Neuronal stem cell (in vitro differentiated cells): ENCODE measurements around the gene RIMKLA.

ENCODE experiments used
- DNase-seq: peaks from one replicate; pipeline ENCODE4 v3.0.0-alpha.2; 2013; ENCODE audit warnings: low spot score
- H2AFZ ChIP-seq: one replicate; pipeline ENCODE4 v1.6.1; 2013; ENCODE audit warnings: mild to moderate bottlenecking, low read length, inconsistent platforms
- H2AK5ac ChIP-seq: 2 replicates; pipeline ENCODE4 v1.6.1; 2013; ENCODE audit warnings: low read depth, mild to moderate bottlenecking, inconsistent platforms, low read length, moderate library complexity, mixed read lengths
- H2BK120ac ChIP-seq: 2 replicates; pipeline ENCODE4 v1.6.1; 2013; ENCODE audit warnings: low read depth, mild to moderate bottlenecking, inconsistent platforms, low read length, moderate library complexity, mixed read lengths
- H2BK12ac ChIP-seq: one replicate; pipeline ENCODE4 v1.6.1; 2013; ENCODE audit warnings: low read length, inconsistent platforms
- H2BK15ac ChIP-seq: 2 replicates; pipeline ENCODE4 v1.6.1; 2013; ENCODE audit warnings: mild to moderate bottlenecking, low read length, inconsistent platforms, mixed read lengths
- H2BK5ac ChIP-seq: one replicate; pipeline ENCODE4 v1.6.1; 2013; ENCODE audit warnings: inconsistent platforms, mild to moderate bottlenecking, low read length, moderate library complexity
- H3K14ac ChIP-seq: one replicate; pipeline ENCODE4 v1.6.1; 2013; ENCODE audit warnings: low read length, inconsistent platforms
- H3K18ac ChIP-seq: 2 replicates; pipeline ENCODE4 v1.6.1; 2013; ENCODE audit warnings: low read length, inconsistent platforms
- H3K23ac ChIP-seq: 2 replicates; pipeline ENCODE4 v1.6.1; 2013; ENCODE audit warnings: low read depth, mild to moderate bottlenecking, mixed read lengths, low read length, inconsistent platforms; ENCODE audit not compliant: poor library complexity
- H3K27ac ChIP-seq: replicated peaks from 3 replicates; pipeline ENCODE4 v1.5.1; 2013; ENCODE audit warnings: low read length, inconsistent platforms
- H3K27me3 ChIP-seq, 3 experiments: 2 replicates each; pipeline ENCODE4 v1.6.1; 2013; ENCODE audit warnings: low read length in 3 of 3, mild to moderate bottlenecking in 2 of 3, inconsistent platforms in 1 of 3, low read depth in 1 of 3, mixed read lengths in 1 of 3, moderate library complexity in 1 of 3; ENCODE audit not compliant: control insufficient read depth in 3 of 3, insufficient read depth in 3 of 3
- H3K36me3 ChIP-seq, 2 donors: replicated peaks in 1 of 2; 2 replicates each; pipeline ENCODE4 v1.6.1; 2013; ENCODE audit warnings: low read length in 2 of 2; ENCODE audit not compliant: control insufficient read depth in 2 of 2, insufficient read depth in 2 of 2
- H3K4ac ChIP-seq: 2 replicates; pipeline ENCODE4 v1.6.1; 2013; ENCODE audit warnings: inconsistent platforms, mild to moderate bottlenecking, low read length, moderate library complexity
- H3K4me1 ChIP-seq, 2 donors: 1 replicate in 1 of 2; 2 replicates in 1 of 2; pipeline ENCODE4 v1.6.1; 2013; ENCODE audit warnings: low read length in 2 of 2, low read depth in 1 of 2; ENCODE audit not compliant: control insufficient read depth in 2 of 2, insufficient read depth in 1 of 2
- H3K4me2 ChIP-seq: one replicate; pipeline ENCODE4 v1.6.1; 2013; ENCODE audit warnings: mild to moderate bottlenecking, low read length, inconsistent platforms; ENCODE audit not compliant: insufficient read depth, poor library complexity, severe bottlenecking
- H3K4me3 ChIP-seq, 2 donors: 2 replicates each; pipeline ENCODE4 v1.5.1; 2013; ENCODE audit warnings: low read length in 2 of 2, mild to moderate bottlenecking in 2 of 2, inconsistent platforms in 1 of 2, moderate library complexity in 1 of 2
- H3K79me1 ChIP-seq: one replicate; pipeline ENCODE4 v1.6.1; 2013; ENCODE audit warnings: low read depth, mild to moderate bottlenecking, inconsistent platforms, low read length, moderate library complexity
- H3K9ac ChIP-seq: one replicate; pipeline ENCODE4 v1.6.1; 2013; ENCODE audit warnings: mild to moderate bottlenecking, low read depth, low read length, inconsistent platforms; ENCODE audit not compliant: poor library complexity
- H3K9me3 ChIP-seq, 2 donors: replicated peaks in 1 of 2; 2 replicates each; pipeline versions ENCODE3 to v1.6.1; 2013; ENCODE audit warnings: low read length in 2 of 2, mild to moderate bottlenecking in 2 of 2, inconsistent platforms in 1 of 2, low read depth in 1 of 2, mixed read lengths in 1 of 2, moderate library complexity in 1 of 2; ENCODE audit not compliant: control insufficient read depth in 2 of 2, insufficient read depth in 1 of 2
- H4K8ac ChIP-seq: one replicate; pipeline ENCODE4 v1.6.1; 2013; ENCODE audit warnings: low read depth, mild to moderate bottlenecking, inconsistent platforms, low read length, moderate library complexity
- H4K91ac ChIP-seq: one replicate; pipeline ENCODE4 v1.6.1; 2013; ENCODE audit warnings: low read length, low read depth, mild to moderate bottlenecking, inconsistent platforms; ENCODE audit not compliant: poor library complexity
- WGBS, 2 donors: extraction: QIAGEN DNeasy Blood & Tissue Kit; methylation state at CpG; one replicate each; pipeline ENCODE4 v1.1.7; 2013; ENCODE audit warnings: missing lambda C conversion rate in 2 of 2, mixed read lengths in 1 of 2; ENCODE audit not compliant: insufficient read length in 2 of 2, insufficient replicate concordance in 1 of 2; ENCODE audit errors: extremely low coverage in 2 of 2; 5-methylcytosine and 5-hydroxymethylcytosine counted together

RIMKLA gene

DNA sequence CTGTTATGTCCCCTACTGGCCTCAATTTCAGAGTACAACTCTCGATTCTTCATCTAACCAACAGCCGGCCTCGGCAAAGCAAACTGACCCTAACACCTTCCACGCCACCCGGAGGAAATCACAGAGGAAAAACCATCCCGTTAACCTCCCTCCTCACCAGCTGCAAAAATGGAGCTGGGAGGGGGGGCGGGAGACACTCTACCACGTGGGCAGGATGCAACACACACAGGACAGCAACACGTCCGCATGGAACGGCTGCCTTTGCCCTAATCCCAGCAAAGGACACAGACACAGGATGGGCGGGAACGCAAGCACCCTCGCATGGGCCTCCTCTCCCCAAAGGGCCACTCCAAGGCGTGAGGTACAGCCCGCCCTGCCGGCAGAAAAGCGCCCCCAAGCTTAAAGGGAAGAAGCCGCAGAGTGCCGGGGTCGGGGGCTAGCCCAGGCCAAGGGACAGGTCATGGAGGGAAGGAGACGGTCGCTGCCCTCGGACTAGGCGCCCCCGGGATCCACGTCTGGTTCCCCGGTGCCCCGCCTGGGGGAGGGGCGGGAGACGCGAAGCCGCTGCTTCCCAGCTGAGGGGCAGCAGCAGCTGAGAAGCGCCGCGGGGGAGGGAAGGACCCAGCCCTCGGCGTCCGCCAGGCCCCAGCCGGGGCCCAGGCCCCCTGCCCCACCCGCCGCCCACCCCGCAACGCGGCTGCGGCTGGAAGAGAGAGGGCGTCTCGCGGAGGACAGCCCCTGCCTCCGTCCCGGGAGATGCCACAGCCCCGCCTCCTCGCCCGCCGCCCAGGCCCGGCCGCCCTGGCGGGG is 46.1 kb upstream of the RIMKLA start:
- WGBS, 2 donors = no CpG with 5 or more reads among the region's 58 CpGs
- no peak overlapping the region for H4K8ac ChIP-seq

DNA sequence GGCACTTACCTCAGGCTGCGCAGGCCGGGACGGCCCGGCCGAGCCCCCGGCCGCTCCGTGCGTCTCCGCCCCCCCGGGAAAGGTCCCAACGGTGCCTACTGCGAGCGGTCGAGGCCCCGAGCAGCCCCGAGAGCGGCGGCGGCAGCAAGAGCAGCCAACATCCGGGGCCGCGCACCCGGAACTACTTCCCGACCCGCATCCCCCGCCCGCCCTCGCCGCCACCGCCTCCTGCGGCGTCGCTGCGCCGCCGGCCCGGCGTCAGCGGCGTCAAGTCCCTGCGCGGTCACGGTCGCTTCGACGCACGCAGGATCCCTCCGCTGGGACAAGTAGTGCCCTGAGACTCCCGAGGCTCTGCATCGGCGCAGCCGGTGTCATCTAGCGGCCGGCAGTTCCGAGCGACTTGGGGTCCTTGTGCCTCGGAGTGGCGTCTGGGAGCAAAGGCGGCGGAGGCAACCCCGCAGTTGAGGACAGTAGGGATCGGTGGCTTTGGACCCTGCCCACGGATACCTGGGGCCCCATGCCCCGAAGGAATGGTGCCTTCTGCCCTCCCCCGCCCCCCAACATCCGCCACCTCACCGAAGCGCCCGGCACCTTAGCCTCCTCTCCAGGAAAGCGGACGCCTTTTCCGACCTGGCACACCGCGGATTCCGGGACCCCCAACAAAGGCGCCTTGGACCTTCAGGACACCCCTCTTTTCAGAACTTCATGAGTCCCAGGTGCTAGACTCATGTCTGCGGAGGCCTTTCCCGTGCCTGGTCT is 45.4 kb upstream of the RIMKLA start, which contains the start of gene FOXJ3:
Gene FOXJ3 (minus strand): TSS at position 186 of the 759 bp plus-strand sequence. CDS start 24,142 bp downstream, outside the sequence.
- peak within 1 kb of the TSS; percentile 72 for H3K14ac ChIP-seq
- DNase-seq = peak; percentile 96
- peaks cover 1 to 2% of the 10 kb centered on the region in 2 donors for H3K4me1 ChIP-seq
- peak within 1 kb of the TSS; percentile 92 for H3K27ac ChIP-seq
- H3K23ac ChIP-seq = peak within 1 kb of the TSS; percentile 99
- H2BK5ac ChIP-seq = peak within 1 kb of the TSS; percentile 85
- no peak within 1 kb of the TSS for H4K91ac ChIP-seq
- no peaks in the 10 kb centered on the region for H3K9me3 ChIP-seq
- H2AFZ ChIP-seq = peak within 1 kb of the TSS; percentile 94
- H2AK5ac ChIP-seq = peak within 1 kb of the TSS; percentile 82
- H3K36me3 ChIP-seq = no peaks in the 10 kb centered on the region
- no peaks in the 10 kb centered on the region for H3K27me3 ChIP-seq
- peak within 1 kb of the TSS; percentile 96 for H3K9ac ChIP-seq
- H3K4me2 ChIP-seq = peak within 1 kb of the TSS; percentile 91
- no peaks in the 10 kb centered on the region for H3K79me1 ChIP-seq
- peak within 1 kb of the TSS; percentile 78 to 91 for H3K4me3 ChIP-seq
- H2BK12ac ChIP-seq = no peak within 1 kb of the TSS
- no peak within 1 kb of the TSS for H3K4ac ChIP-seq
- H3K18ac ChIP-seq = peak within 1 kb of the TSS; percentile 96
- H2BK15ac ChIP-seq = peak within 1 kb of the TSS; percentile 44
- H2BK120ac ChIP-seq = peak within 1 kb of the TSS; percentile 82
- H4K8ac ChIP-seq = no peak within 1 kb of the TSS
- WGBS, 2 donors = no CpG with 5 or more reads among the region's 79 CpGs

More for the DNA sequence above, 46.1 kb upstream of the RIMKLA start:
- Histone ChIP-seq H3K27ac (peak overlapping the region; percentile 92), H2BK5ac (peak overlapping the region; percentile 85), H3K4me2 (peak overlapping the region; percentile 67), H3K36me3 (no peaks in the 10 kb centered on the region), H2BK15ac (peak overlapping the region; percentile 38), H3K4ac (no peak overlapping the region), H3K4me3 (peak overlapping the region; percentile 78 to 91), H2BK120ac (peak overlapping the region; percentile 35), H2AFZ (peak overlapping the region; percentile 94), H3K23ac (peak overlapping the region; percentile 99), H3K18ac (peak overlapping the region; percentile 94), H3K9ac (peak overlapping the region; percentile 96), H2AK5ac (peak overlapping the region; percentile 82), H3K27me3 (no peaks in the 10 kb centered on the region), H3K4me1 (peaks cover 1 to 2% of the 10 kb centered on the region in 2 donors), H2BK12ac (no peak overlapping the region), H3K79me1 (no peaks in the 10 kb centered on the region), H3K9me3 (no peaks in the 10 kb centered on the region), H4K91ac (no peak overlapping the region), H3K14ac (peak overlapping the region; percentile 72)
- DNase-seq = peak; percentile 58

DNA sequence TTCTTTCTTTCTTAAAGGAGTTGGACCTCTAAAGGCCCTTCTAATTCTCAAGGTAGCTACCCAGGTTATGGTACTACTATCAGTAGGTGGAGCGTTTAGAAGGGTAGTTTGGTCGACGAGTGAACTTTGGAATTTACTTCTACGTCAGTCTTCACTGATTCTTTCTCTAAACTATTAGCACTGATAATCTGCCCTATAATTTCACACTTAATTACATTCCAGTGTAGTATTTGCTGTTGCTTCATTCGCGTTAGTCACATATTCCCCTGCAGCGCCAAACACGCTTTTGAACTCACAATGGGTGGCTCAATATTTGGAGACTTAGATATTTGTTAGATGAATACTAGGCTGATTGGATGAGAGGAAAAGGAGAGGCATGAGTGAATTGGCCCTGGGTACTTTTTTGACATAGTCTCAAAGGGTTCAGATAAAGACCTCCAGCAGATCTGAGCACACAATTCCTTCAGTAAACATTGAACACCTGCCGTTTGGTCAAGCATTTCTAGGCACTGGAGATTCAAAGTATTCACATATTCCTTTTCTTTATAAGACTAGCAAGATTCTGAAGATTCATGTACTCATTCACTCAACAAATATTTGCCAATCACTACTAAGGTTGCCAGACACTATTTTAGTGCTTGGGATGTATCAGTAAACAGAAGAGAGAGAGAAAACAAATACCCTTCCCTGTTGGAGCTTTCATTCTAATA is 44.6 kb upstream of the RIMKLA start:
- Histone ChIP-seq H3K9me3 (no peaks in the 10 kb centered on the region), H4K91ac (no peak overlapping the region), H2AFZ (peak overlapping the region; percentile 94), H3K4ac (no peak overlapping the region), H3K23ac (no peak overlapping the region), H3K4me2 (peak overlapping the region; percentile 91), H3K27me3 (no peaks in the 10 kb centered on the region), H3K4me3 (peak overlapping the region; percentile 78 to 89), H2BK15ac (no peak overlapping the region), H4K8ac (no peak overlapping the region), H3K4me1 (peaks cover 4 to 6% of the 10 kb centered on the region in 2 donors), H3K36me3 (no peaks in the 10 kb centered on the region), H2AK5ac (no peak overlapping the region), H3K27ac (no peak overlapping the region), H2BK120ac (peak overlapping the region; percentile 82), H3K79me1 (no peaks in the 10 kb centered on the region), H2BK5ac (no peak overlapping the region), H3K14ac (no peak overlapping the region), H3K9ac (no peak overlapping the region), H3K18ac (no peak overlapping the region), H2BK12ac (no peak overlapping the region)
- no CpG with 5 or more reads among the region's 9 CpGs for WGBS, 2 donors
- no peak for DNase-seq
